Panc1 (cell line): ENCODE measurements around the gene RBFOX1. TPM values are rescaled to one million over a fixed set of nuclear protein-coding genes. Genes with fewer than 3 reads are reported as not detected.
A peak's percentile ranks its signal among the peaks of the same experiment; 100 is the strongest.

Experiments used
- ATAC-seq: fragments of 200-7000 bp; cut with Tn5 transposase; 2 replicates; pipeline ENCODE4 v1.9.1; 2020; ENCODE audit warnings: mild to moderate bottlenecking, moderate library complexity
- BruUV-seq: library from RNA; stranded (reverse); fragments of 400-500 nt; replicated peaks from 2 replicates; lab custom pipeline; 2021; lab: Mats Ljungman, UMichigan
- CTCF ChIA-PET: fragments of 300-600 bp; sonication (Branson Sonifier 250); formaldehyde crosslinking; loops from one replicate; lab custom pipeline; 2022; ENCODE audit warnings: antibody characterized with exemption; lab: Charles Lee
- POLR2A ChIA-PET: fragments of 300-600 bp; sonication (Branson Sonifier 250); formaldehyde crosslinking; loops from one replicate; lab custom pipeline; 2022; ENCODE audit warnings: antibody characterized with exemption; lab: Charles Lee
- DNase-seq: peaks from one replicate; pipeline ENCODE4 v3.0.0-alpha.2; 2010; ENCODE audit warnings: low read depth, low spot score
- H3K27ac ChIP-seq: 2 replicates; pipeline ENCODE4 v1.5.1; 2011; ENCODE audit warnings: mild to moderate bottlenecking, low read length, inconsistent platforms
- H3K27me3 ChIP-seq: fragments of 200-500 bp; sonication (Bioruptor generic); 2 replicates; pipeline ENCODE4 v1.6.0; 2014; ENCODE audit warnings: low read length, inconsistent platforms; ENCODE audit not compliant: control insufficient read depth, insufficient read depth
- H3K36me3 ChIP-seq: fragments of 200-500 bp; sonication (Bioruptor generic); 2 replicates; pipeline ENCODE4 v1.5.1; 2014; ENCODE audit warnings: inconsistent platforms, mild to moderate bottlenecking, low read length, moderate library complexity; ENCODE audit not compliant: control insufficient read depth, insufficient read depth
- H3K4me1 ChIP-seq: 2 replicates; pipeline ENCODE4 v1.5.1; 2011; ENCODE audit warnings: inconsistent platforms, mild to moderate bottlenecking, low read length, moderate library complexity; ENCODE audit not compliant: control insufficient read depth, insufficient read depth
- H3K4me3 ChIP-seq, 2 experiments: 2 replicates each; pipeline ENCODE4 v1.5.1; 2011 to 2012; ENCODE audit warnings: low read depth in 2 of 2, low read length in 2 of 2, mild to moderate bottlenecking in 2 of 2, inconsistent platforms in 1 of 2, moderate library complexity in 1 of 2
- H3K9me3 ChIP-seq: fragments of 200-500 bp; sonication (Bioruptor generic); 2 replicates; pipeline ENCODE4 v1.5.1; 2014; ENCODE audit warnings: low read depth, mild to moderate bottlenecking, inconsistent platforms, low read length, moderate library complexity; ENCODE audit not compliant: control insufficient read depth, insufficient read depth
- POLR2AphosphoS5 ChIP-seq: IDR thresholded peaks from 2 replicates; pipeline ENCODE4 v1.6.1; 2012; ENCODE audit warnings: mild to moderate bottlenecking, low read depth, low read length, moderate library complexity
- SIN3A ChIP-seq: IDR thresholded peaks from 2 replicates; pipeline ENCODE4 v1.6.1; 2012; ENCODE audit warnings: low read depth, mild to moderate bottlenecking, low read length, moderate library complexity, borderline replicate concordance; ENCODE audit not compliant: insufficient read depth
- TCF7L2 ChIP-seq: IDR thresholded peaks from 2 replicates; pipeline ENCODE4 v1.6.1; 2011; ENCODE audit warnings: mild to moderate bottlenecking, low read depth, low read length, inconsistent platforms
- in situ Hi-C: cut with HindIII; loops from 2 replicates; pipeline ENCODE4 v1.10.0; 2016; ENCODE audit warnings: low sequenced_read_pairs, low pct_unique_long_range_greater_than_20kb
- intact Hi-C: fragments of 100-400 bp; cut with micrococcal nuclease; formaldehyde crosslinking; loops from one replicate; pipeline ENCODE4 v1.10.0; 2022; ENCODE audit not compliant: unreplicated experiment
- total RNA-seq: library from RNA; stranded (reverse); gene quantifications from one replicate; pipeline ENCODE4 v1.2.1, GENCODE V29; 2021; ENCODE audit not compliant: unreplicated experiment
- TF ChIP-seq, protein P1 (sequence below): fragments of 450-650 bp; IDR thresholded peaks from 2 replicates; pipeline ENCODE4 v1.5.1; 2017; ENCODE audit warnings: mild to moderate bottlenecking
- TF ChIP-seq, protein P2 (sequence below), 2 experiments: IDR thresholded peaks; 2 replicates each; pipeline ENCODE4 v1.6.1; 2011 to 2012; ENCODE audit warnings: low read depth in 2 of 2, control low read depth in 1 of 2, low read length in 1 of 2, mild to moderate bottlenecking in 1 of 2, moderate library complexity in 1 of 2; ENCODE audit not compliant: insufficient read depth in 1 of 2

Gene RBFOX1
- total RNA-seq, 1 experiment from 2014 or later = not detected

DNA sequence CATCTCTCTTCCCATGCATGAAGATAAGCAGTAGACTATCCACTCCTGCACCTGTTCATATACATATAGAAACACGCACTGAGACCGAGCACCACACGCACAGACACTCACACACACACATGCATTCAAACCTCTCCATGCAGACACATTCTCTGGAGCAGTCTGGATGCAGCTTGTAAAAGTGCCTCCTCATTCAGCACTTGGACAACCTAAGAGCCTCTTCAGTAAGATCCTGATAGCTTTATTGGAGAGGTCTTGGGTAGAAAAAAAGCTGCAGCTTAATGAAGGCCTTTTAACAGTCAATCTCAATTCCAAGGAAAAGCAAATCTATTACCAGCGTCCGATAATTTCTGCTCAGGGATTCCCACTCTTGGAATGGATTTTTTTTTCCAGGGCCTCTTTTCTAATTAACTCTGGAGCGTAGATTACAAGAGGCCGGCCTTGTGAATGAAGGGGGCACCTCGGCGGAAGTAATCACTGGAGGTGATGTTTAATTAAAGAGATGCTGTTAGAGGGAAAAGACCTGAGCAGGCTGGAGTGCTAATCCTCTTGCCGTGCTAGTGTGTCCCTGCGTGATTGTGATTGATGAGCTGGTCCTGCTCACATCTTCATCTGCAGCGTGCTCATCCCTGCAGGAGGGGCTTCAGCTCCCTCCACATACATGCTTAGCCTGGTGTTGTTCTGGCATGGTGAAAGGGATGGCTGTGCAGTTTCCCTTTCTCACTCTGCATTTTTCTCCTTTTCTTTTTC, 155.1 kb downstream of the RBFOX1 start:
- H3K4me1 ChIP-seq = no peaks in the 10 kb centered on the region
- POLR2A ChIA-PET = no interaction called here
- in situ Hi-C loops = no loop called here
- CTCF ChIA-PET = no interaction called here
- intact Hi-C loops = no loop called here
- ATAC-seq = no peak
- TF ChIP-seq SIN3A = no peak
- TF ChIP-seq, protein P1, sequence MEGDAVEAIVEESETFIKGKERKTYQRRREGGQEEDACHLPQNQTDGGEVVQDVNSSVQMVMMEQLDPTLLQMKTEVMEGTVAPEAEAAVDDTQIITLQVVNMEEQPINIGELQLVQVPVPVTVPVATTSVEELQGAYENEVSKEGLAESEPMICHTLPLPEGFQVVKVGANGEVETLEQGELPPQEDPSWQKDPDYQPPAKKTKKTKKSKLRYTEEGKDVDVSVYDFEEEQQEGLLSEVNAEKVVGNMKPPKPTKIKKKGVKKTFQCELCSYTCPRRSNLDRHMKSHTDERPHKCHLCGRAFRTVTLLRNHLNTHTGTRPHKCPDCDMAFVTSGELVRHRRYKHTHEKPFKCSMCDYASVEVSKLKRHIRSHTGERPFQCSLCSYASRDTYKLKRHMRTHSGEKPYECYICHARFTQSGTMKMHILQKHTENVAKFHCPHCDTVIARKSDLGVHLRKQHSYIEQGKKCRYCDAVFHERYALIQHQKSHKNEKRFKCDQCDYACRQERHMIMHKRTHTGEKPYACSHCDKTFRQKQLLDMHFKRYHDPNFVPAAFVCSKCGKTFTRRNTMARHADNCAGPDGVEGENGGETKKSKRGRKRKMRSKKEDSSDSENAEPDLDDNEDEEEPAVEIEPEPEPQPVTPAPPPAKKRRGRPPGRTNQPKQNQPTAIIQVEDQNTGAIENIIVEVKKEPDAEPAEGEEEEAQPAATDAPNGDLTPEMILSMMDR = no peak
- TF ChIP-seq, protein P2, sequence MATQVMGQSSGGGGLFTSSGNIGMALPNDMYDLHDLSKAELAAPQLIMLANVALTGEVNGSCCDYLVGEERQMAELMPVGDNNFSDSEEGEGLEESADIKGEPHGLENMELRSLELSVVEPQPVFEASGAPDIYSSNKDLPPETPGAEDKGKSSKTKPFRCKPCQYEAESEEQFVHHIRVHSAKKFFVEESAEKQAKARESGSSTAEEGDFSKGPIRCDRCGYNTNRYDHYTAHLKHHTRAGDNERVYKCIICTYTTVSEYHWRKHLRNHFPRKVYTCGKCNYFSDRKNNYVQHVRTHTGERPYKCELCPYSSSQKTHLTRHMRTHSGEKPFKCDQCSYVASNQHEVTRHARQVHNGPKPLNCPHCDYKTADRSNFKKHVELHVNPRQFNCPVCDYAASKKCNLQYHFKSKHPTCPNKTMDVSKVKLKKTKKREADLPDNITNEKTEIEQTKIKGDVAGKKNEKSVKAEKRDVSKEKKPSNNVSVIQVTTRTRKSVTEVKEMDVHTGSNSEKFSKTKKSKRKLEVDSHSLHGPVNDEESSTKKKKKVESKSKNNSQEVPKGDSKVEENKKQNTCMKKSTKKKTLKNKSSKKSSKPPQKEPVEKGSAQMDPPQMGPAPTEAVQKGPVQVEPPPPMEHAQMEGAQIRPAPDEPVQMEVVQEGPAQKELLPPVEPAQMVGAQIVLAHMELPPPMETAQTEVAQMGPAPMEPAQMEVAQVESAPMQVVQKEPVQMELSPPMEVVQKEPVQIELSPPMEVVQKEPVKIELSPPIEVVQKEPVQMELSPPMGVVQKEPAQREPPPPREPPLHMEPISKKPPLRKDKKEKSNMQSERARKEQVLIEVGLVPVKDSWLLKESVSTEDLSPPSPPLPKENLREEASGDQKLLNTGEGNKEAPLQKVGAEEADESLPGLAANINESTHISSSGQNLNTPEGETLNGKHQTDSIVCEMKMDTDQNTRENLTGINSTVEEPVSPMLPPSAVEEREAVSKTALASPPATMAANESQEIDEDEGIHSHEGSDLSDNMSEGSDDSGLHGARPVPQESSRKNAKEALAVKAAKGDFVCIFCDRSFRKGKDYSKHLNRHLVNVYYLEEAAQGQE (IDR thresholded peaks at IDR 0.05; ENCODE audit: insufficient read depth in 1 of 2, low read depth in 2 of 2, low read length in 1 of 2) = no peak
- TF ChIP-seq POLR2AphosphoS5 = no peak
- no peak for TF ChIP-seq TCF7L2
- H3K27me3 ChIP-seq = no peaks in the 10 kb centered on the region
- DNase-seq = no peak
- H3K4me3 ChIP-seq = no peak overlapping the region
- no peaks in the 10 kb centered on the region for H3K9me3 ChIP-seq
- H3K27ac ChIP-seq = no peak overlapping the region
- BruUV-seq = no TSS peak
- no peaks in the 10 kb centered on the region for H3K36me3 ChIP-seq

DNA sequence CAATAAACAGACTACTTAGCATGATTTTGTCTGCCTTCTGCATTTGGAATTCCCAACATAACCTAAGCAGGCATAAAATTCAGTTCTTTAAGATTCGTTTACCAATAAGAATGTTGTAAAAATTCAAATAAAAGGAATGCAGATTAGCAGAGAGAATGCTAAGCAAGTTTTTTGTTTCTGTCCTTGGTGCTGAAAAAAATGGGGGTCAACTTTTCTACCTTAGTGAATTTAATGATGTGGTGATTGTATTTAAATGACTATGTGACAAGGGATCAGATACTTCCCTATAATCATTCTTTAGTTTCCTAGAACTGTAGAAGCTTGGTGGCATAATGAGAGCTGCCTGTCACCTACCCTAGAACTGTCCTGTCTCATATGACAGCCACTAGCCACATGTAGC, 159.5 kb downstream of the RBFOX1 start:
- BruUV-seq = no TSS peak
- in situ Hi-C loops (no loop called here), intact Hi-C loops (no loop called here)
- Histone ChIP-seq H3K27me3 (no peaks in the 10 kb centered on the region), H3K4me1 (no peaks in the 10 kb centered on the region), H3K36me3 (no peaks in the 10 kb centered on the region), H3K27ac (no peak overlapping the region), H3K4me3 (no peak overlapping the region), H3K9me3 (no peaks in the 10 kb centered on the region)
- DNase-seq (no peak), ATAC-seq (no peak)
- TF ChIP-seq, protein P2 (IDR thresholded peaks at IDR 0.05; ENCODE audit: insufficient read depth in 1 of 2, low read depth in 2 of 2, low read length in 1 of 2) = peak in 1 of 2 experiments; percentile 73; a peak in 2 of 4 replicates
- TF ChIP-seq TCF7L2 = no peak
- POLR2A ChIA-PET = no interaction called here
- CTCF ChIA-PET = no interaction called here
